B cell (primary cell): Measurements from ENCODE around the gene ZNF408. TPM values are rescaled to one million over a fixed set of nuclear protein-coding genes. Genes with fewer than 3 reads are reported as not detected.

Experiments
- ATAC-seq: fragments of 200-7000 bp; cut with Tn5 transposase; one replicate; pipeline ENCODE4 v1.10.0; 2021; ENCODE audit warnings: low read depth, mild to moderate bottlenecking, moderate number of reproducible peaks, moderate library complexity
- CTCF ChIA-PET: fragments of 350-600 bp; sonication (Branson Sonifier 250); formaldehyde crosslinking; loops from one replicate; lab custom pipeline; 2021; ENCODE audit warnings: antibody characterized with exemption, inconsistent platforms; lab: Charles Lee
- POLR2A ChIA-PET: fragments of 350-600 bp; sonication (Branson Sonifier 250); formaldehyde crosslinking; loops from one replicate; lab custom pipeline; 2021; ENCODE audit warnings: antibody characterized with exemption; lab: Charles Lee
- DNase-seq: peaks from one replicate; pipeline ENCODE4 v3.0.0; 2013
- H2AFZ ChIP-seq: 2 replicates; pipeline ENCODE4 v1.6.1; 2012; ENCODE audit warnings: mild to moderate bottlenecking, low read depth, low read length; ENCODE audit not compliant: insufficient read depth, poor library complexity, severe bottlenecking
- H3K27ac ChIP-seq, 2 donors: 1 replicate in 1 of 2; 2 replicates in 1 of 2; pipeline ENCODE4 v1.5.1; 2012 to 2013; ENCODE audit warnings: low read length in 2 of 2, mild to moderate bottlenecking in 2 of 2, moderate library complexity in 1 of 2
- H3K27me3 ChIP-seq, 4 experiments: fragments of 200-600 bp in 1 of 4; sonication (generic) in 1 of 4; replicated peaks in 1 of 4; 1 replicate in 2 of 4; 2 replicates in 2 of 4; pipeline versions ENCODE4 v1.6.1 to v1.7.0; 2013 to 2016; ENCODE audit warnings: low read length in 3 of 4, mild to moderate bottlenecking in 2 of 4, mixed read lengths in 1 of 4, moderate library complexity in 1 of 4; ENCODE audit not compliant: insufficient read depth in 4 of 4, control insufficient read depth in 3 of 4; ENCODE audit errors: control extremely low read depth in 1 of 4
- H3K36me3 ChIP-seq, 2 experiments: replicated peaks in 1 of 2; 1 replicate in 1 of 2; 2 replicates in 1 of 2; pipeline versions ENCODE4 v1.6.1 to v1.7.1; 2013; ENCODE audit warnings: low read length in 1 of 2; ENCODE audit not compliant: insufficient read depth in 2 of 2, control insufficient read depth in 1 of 2; ENCODE audit errors: control extremely low read depth in 1 of 2, extremely low read depth in 1 of 2
- H3K4me1 ChIP-seq, 2 donors: fragments of 200-600 bp in 1 of 2; sonication (generic) in 1 of 2; 1 replicate in 1 of 2; 2 replicates in 1 of 2; pipeline versions ENCODE4 v1.5.1 to v1.6.1; 2013 to 2017; ENCODE audit warnings: low read length in 2 of 2; ENCODE audit not compliant: control insufficient read depth in 2 of 2, insufficient read depth in 2 of 2
- H3K4me2 ChIP-seq: replicated peaks from 2 replicates; pipeline ENCODE3; 2012; ENCODE audit warnings: mild to moderate bottlenecking, low read depth, low read length; ENCODE audit not compliant: poor library complexity, severe bottlenecking
- H3K4me3 ChIP-seq, 5 experiments: fragments of 200-600 bp in 1 of 5; sonication (generic) in 1 of 5; 1 replicate in 3 of 5; 2 replicates in 2 of 5; pipeline versions ENCODE4 v1.5.1 to v1.7.0; 2011 to 2016; ENCODE audit warnings: low read length in 4 of 5, mild to moderate bottlenecking in 4 of 5, low read depth in 2 of 5, control low read depth in 1 of 5, moderate library complexity in 1 of 5; ENCODE audit not compliant: insufficient read depth in 1 of 5; ENCODE audit errors: control extremely low read depth in 1 of 5, extremely low read depth in 1 of 5
- H3K79me2 ChIP-seq: fragments of 200-600 bp; sonication (generic); one replicate; pipeline ENCODE4 v1.6.0; 2016; ENCODE audit warnings: low read length; ENCODE audit not compliant: control insufficient read depth, insufficient read depth
- H3K9ac ChIP-seq: fragments of 200-600 bp; sonication (generic); 2 replicates; pipeline ENCODE4 v1.6.1; 2017; ENCODE audit warnings: mild to moderate bottlenecking, low read length, moderate library complexity
- H3K9me3 ChIP-seq, 3 donors: one replicate each; pipeline versions ENCODE4 v1.6.1 to v1.7.1; 2013; ENCODE audit warnings: low read length in 2 of 3; ENCODE audit not compliant: control insufficient read depth in 2 of 3, insufficient read depth in 1 of 3; ENCODE audit errors: control extremely low read depth in 1 of 3
- H4K20me1 ChIP-seq: 2 replicates; pipeline ENCODE4 v1.6.0; 2012; ENCODE audit warnings: mild to moderate bottlenecking, low read length; ENCODE audit not compliant: insufficient read depth, control insufficient read depth, poor library complexity, severe bottlenecking
- H3K27ac Mint-ChIP-seq: one replicate; pipeline ENCODE4 v1.8.0; 2021; ENCODE audit warnings: mixed read lengths
- H3K27me3 Mint-ChIP-seq: one replicate; pipeline ENCODE4 v1.8.0; 2021; ENCODE audit warnings: mixed read lengths
- H3K4me1 Mint-ChIP-seq: one replicate; pipeline ENCODE4 v1.8.0; 2021; ENCODE audit warnings: mixed read lengths
- H3K4me3 Mint-ChIP-seq: one replicate; pipeline ENCODE4 v1.8.0; 2021; ENCODE audit warnings: mixed read lengths
- H3K9me3 Mint-ChIP-seq: one replicate; pipeline ENCODE4 v1.8.0; 2022; ENCODE audit warnings: mixed read lengths; ENCODE audit not compliant: insufficient read depth
- CTCF ChIP-seq: fragments of 200-600 bp; IDR thresholded peaks from one replicate; pipeline ENCODE4 v1.8.0; 2022; ENCODE audit warnings: antibody characterized with exemption, mild to moderate bottlenecking
- EZH2 ChIP-seq: IDR thresholded peaks from 2 replicates; pipeline ENCODE4 v1.6.1; 2012; ENCODE audit warnings: borderline replicate concordance, low read depth, mild to moderate bottlenecking, moderate library complexity, low read length; ENCODE audit not compliant: insufficient read depth, poor library complexity, severe bottlenecking
- WGBS: methylation state at CpG from one replicate; pipeline ENCODE4 v1.1.5; 2013; ENCODE audit warnings: missing lambda C conversion rate; ENCODE audit not compliant: insufficient coverage; 5-methylcytosine and 5-hydroxymethylcytosine counted together
- intact Hi-C: fragments of 100-400 bp; cut with micrococcal nuclease; formaldehyde crosslinking; loops from one replicate; pipeline ENCODE4 v1.10.0; 2022
- polyA plus RNA-seq: library from polyadenylated mRNA; depleted of rRNA; stranded (reverse); fragments of >200 nt; gene quantifications from 2 replicates; pipeline ENCODE4 v1.2.3, GENCODE V29; 2012
- small RNA-seq: library from RNA; depleted of rRNA; stranded (forward); fragments of <200 nt; gene quantifications from one replicate; pipeline ENCODE3, GENCODE V24; 2012; ENCODE audit warnings: low replicate concordance, low read depth; ENCODE audit not compliant: insufficient read length
- total RNA-seq, 2 donors: library from RNA; stranded (reverse); fragments of 120-200 nt in 1 of 2; gene quantifications; 1 replicate in 1 of 2; 2 replicates in 1 of 2; pipeline versions ENCODE4 v1.2.3 to v1.2.4, GENCODE V29; 2013 to 2022

Gene ZNF408
- total and polyA plus RNA-seq, 2 donors (not counting 1 experiment from before 2014, with no cell fraction given): 8.3 to 22.3 TPM

DNA sequence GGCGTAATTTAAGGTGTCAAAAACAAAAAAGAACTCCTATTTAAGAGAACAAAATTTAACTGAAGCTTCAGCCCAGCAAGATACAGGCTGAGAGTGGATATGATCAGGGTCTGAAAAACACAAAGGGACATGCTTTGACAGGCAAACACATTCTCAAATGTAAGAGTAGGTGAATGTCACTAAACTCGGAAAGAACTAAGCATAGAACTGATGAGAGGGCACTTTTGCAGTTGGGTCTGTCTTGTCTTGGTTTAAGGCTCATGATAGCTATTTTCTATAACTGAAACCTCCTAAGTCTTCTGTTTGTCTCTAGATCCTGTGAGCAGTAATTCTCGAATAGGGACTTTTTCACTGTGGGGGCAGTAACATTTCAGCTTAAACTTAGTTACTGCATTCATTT is 45.2 kb downstream of the ZNF408 start:
- Histone ChIP-seq H3K4me1 (no peaks in the 10 kb centered on the region), H3K79me2 (no peaks in the 10 kb centered on the region), H4K20me1 (no peaks in the 10 kb centered on the region), H3K9ac (no peak overlapping the region), H3K27me3 (no peaks in the 10 kb centered on the region), H3K4me2 (no peak overlapping the region), H2AFZ (no peak overlapping the region), H3K9me3 (no peaks in the 10 kb centered on the region), H3K27ac (no peak overlapping the region), H3K4me3 (no peak overlapping the region), H3K36me3 (peaks cover 2 to 64% of the 10 kb centered on the region in 2 experiments)
- no CpG with 5 or more reads among the region's 3 CpGs for WGBS
- Mint-ChIP-seq H3K27me3 (no peaks in the 10 kb centered on the region), H3K4me3 (no peak overlapping the region), H3K9me3 (no peaks in the 10 kb centered on the region), H3K27ac (no peak overlapping the region), H3K4me1 (no peaks in the 10 kb centered on the region)
- no peak for TF ChIP-seq CTCF
- no peak for TF ChIP-seq EZH2
- DNase-seq: no peak
- no peak for ATAC-seq
- intact Hi-C loops: no loop called here
- ChIA-PET CTCF (no interaction called here), POLR2A (no interaction called here)

DNA sequence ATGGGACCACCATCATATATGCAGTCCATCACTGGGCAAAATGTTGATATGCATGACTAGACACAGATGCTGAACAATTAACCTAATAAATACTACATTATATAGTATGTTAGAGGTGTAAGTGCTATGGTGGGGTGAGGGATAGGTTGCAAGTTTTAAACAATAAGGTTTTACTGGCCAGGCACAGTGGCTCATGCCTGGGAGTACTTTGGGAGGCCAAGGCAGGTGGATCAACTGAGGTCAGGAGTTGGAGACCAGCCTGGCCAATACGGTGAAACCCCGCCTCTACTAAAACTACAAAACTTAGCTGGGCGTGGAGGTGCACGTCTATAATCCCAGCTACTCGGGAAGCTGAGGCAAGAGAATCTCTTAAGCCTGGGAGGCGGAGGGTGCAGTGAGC is 46.3 kb downstream of the ZNF408 start:
- Mint-ChIP-seq H3K4me3 (no peak overlapping the region), H3K27ac (no peak overlapping the region), H3K27me3 (no peaks in the 10 kb centered on the region), H3K9me3 (no peaks in the 10 kb centered on the region), H3K4me1 (no peaks in the 10 kb centered on the region)
- H4K20me1 ChIP-seq: no peaks in the 10 kb centered on the region
- H3K4me2 ChIP-seq: no peak overlapping the region
- intact Hi-C loops: no loop called here
- no peak overlapping the region for H2AFZ ChIP-seq
- no peak overlapping the region for H3K27ac ChIP-seq
- H3K9me3 ChIP-seq: no peaks in the 10 kb centered on the region
- POLR2A ChIA-PET: no interaction called here
- H3K79me2 ChIP-seq: no peaks in the 10 kb centered on the region
- H3K36me3 ChIP-seq: peaks cover 0 to 67% of the 10 kb centered on the region in 2 experiments
- no peaks in the 10 kb centered on the region for H3K27me3 ChIP-seq
- no peaks in the 10 kb centered on the region for H3K4me1 ChIP-seq
- CTCF ChIA-PET: no interaction called here
- ATAC-seq: no peak
- H3K9ac ChIP-seq: no peak overlapping the region
- TF ChIP-seq CTCF (no peak), EZH2 (no peak)
- 94% methylated on average over 5 of the region's 6 CpGs for WGBS
- H3K4me3 ChIP-seq: no peak overlapping the region
- DNase-seq: no peak

Small RNAs within 50 kb of the gene (small RNA-seq; reads per million reads assigned to genes)
- gene MIR5582: not detected

Other genes starting within 250 kb of the ZNF408 start
- gene AMBRA1, start 107.0 kb upstream of the ZNF408 start, total RNA-seq: 36.1 and 47.4 TPM in 2 replicates
- 13.8 and 16.8 TPM in 2 replicates for gene AMBRA1, start 107.0 kb upstream of the ZNF408 start, polyA plus RNA-seq
- gene HARBI1, start 83.8 kb upstream of the ZNF408 start, total RNA-seq: 6.7 and 8.0 TPM in 2 replicates
- gene HARBI1, start 83.8 kb upstream of the ZNF408 start, polyA plus RNA-seq: 7.7 and 12.6 TPM in 2 replicates
- 88.8 and 92.8 TPM in 2 replicates for gene ATG13, start 83.5 kb upstream of the ZNF408 start, total RNA-seq
- 35.7 and 48.5 TPM in 2 replicates for gene ATG13, start 83.5 kb upstream of the ZNF408 start, polyA plus RNA-seq
- 55.0 and 56.8 TPM in 2 replicates for gene ARHGAP1, start 412 bp upstream of the ZNF408 start, total RNA-seq
- 26.3 and 33.9 TPM in 2 replicates for gene ARHGAP1, start 412 bp upstream of the ZNF408 start, polyA plus RNA-seq
- not detected in 2 replicates for gene F2, start 18.2 kb downstream of the ZNF408 start, total RNA-seq
- gene F2, start 18.2 kb downstream of the ZNF408 start, polyA plus RNA-seq: not detected in 2 replicates
- 49.4 and 54.3 TPM in 2 replicates for gene CKAP5, start 145.2 kb downstream of the ZNF408 start, total RNA-seq
- 7.3 and 7.9 TPM in 2 replicates for gene CKAP5, start 145.2 kb downstream of the ZNF408 start, polyA plus RNA-seq
- not detected in 2 replicates for gene LRP4, start 217.5 kb downstream of the ZNF408 start, total RNA-seq
- not detected in 2 replicates for gene LRP4, start 217.5 kb downstream of the ZNF408 start, polyA plus RNA-seq
- 27.4 and 29.0 TPM in 2 replicates for gene CSTPP1, start 235.7 kb downstream of the ZNF408 start, total RNA-seq
- gene CSTPP1, start 235.7 kb downstream of the ZNF408 start, polyA plus RNA-seq: 9.6 and 11.5 TPM in 2 replicates